ENCODE data around the gene C6orf136.

The C6orf136 gene

GRCh38 chr6:30646450-30647241 lies at the start of gene C6orf136:
C6orf136 (plus strand) TSS chr6:30647133; CDS start chr6:30647232, 99 bp downstream.
- peak; percentile 95 for DNase-seq

- DNase-seq, result peak; percentile 86
These were observed 49.4 kb upstream of the C6orf136 start for GRCh38 chr6:30597315-30598144.

GRCh38 chr6:30598912-30599624 lies 47.9 kb upstream of the C6orf136 start:
- no peak for DNase-seq

DNA sequence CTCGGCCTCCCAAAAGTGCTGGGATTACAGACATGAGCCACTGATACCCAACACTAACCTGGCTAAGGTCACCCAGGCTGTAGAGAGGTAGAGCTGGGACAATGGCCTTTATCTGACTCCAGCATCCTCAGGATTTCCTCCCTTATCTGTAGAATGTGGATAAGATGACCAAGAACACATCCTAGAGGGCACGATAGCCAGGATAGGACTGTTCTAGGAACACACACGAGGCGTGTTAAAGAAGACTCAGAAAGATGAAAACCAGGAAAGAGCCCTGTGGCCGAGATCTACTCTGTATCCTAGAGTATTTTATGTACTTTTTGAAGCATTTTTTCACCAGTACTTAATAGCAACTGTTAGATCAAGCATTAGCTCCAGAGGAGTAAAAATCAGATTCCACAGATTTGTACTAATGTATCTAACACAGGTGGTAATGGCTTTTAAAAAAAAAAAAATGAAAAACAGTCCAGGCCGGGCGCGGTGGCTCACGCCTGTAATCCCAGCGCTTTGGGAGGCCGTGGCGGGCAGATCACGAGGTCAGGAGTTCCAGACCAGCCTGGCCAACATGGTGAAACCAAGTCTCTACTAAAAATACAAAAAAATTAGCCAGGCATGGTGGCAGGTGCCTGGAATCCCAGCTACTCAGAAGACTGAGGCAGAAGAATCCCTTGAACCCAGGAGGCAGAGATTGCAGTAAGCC lies 47.2 kb upstream of the C6orf136 start:
- no peak for DNase-seq

- DNase-seq, result no peak
These were observed 46.4 kb upstream of the C6orf136 start for GRCh38 chr6:30600451-30600961.

DNA sequence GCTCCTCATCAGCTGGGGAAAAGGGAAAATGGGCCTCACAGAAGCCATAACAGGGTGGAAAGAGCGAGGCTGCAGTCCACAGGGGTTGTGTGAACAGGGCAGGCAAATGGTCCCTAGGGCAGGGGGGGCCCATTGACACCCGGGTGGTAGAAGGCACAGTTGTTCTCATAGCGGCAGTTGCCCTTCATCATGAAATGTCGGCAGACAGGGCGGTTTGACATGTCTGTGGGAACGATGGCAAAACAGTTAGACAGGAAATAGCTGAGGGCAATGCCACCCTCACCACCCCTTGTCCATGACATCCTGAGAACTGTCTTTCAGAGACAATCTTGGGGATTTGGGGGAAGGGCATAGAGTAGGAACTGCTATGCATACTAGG lies 45.5 kb upstream of the C6orf136 start:
- DNase-seq, result peak; percentile 41

- DNase-seq, result no peak
These were observed 44.9 kb upstream of the C6orf136 start for GRCh38 chr6:30601815-30602641.

DNA sequence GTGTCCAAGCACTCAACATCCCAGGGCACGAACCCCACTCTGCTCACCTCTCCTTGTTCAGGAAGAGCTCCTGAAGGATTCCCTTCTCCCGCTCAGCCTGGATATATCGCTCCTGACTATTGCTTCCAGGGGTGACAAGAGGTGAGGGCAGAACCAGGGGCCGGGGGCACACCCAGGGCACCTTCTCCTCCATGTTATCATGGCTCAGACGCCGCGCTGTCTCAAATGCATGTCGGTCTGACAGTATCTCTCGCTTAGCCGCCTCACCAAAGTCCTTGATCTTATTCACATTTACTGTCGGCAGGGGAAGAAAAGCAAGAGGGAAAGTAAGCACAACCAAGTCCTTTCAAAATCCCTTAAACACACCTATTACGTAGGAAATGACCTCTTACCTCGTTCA lies 43.0 kb upstream of the C6orf136 start:
- DNase-seq, result no peak

DNA sequence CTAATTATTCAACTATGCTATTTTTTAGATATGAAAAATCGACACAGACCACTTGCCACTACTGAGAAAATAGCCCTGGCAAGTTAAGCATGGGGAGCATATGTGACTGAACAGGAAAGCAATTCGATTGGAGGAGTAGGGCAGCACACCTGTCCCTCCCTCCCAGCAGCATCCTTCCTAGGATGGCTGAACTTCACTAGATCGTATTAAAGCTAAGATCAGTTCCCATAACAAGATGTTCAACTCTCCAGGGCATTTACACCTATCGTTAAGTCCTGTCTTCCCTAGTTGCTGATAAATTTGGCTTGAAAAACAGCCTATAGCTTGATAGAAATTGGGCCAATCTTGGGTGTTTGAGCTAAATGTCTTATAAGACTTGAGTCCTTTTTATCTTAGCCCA lies 36.9 kb upstream of the C6orf136 start:
- no peak for DNase-seq

DNA sequence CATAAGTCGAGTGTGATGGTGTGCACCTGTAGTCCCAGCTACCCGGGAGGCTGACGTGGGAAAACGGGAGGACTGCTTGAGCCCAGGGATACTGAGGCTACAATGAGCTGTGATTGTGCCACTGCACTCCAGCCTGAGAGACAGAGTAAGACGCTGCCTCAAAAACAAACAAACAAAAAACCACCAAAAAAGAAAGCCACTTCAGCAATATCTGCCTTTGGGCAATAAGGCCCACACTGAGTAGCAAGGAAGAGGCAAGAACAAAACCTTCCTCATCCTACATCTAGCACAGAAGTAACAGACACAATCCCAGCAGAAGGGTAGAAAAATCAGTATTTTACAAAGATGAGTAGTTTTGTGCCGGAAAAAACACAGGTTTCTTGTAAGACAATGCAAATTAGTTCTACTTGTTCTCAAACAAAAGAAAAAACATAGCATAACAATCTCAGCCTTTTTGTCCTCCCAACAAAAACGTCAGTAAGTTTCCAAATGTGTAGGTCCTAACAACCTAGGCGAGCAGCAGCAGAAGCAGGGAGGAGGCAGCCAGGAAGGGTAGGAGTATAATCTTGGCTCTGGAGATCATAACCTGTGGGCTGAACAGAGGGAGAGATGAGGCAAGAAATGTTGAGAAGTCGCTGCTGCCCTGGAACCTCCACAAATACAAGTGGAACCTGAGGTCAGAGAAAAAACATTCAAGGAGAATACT lies 35.6 kb upstream of the C6orf136 start:
- DNase-seq, result no peak

- DNase-seq, result no peak
These were observed 35.1 kb upstream of the C6orf136 start for GRCh38 chr6:30611856-30612194.

- peak; percentile 10 for DNase-seq
These were observed 34.7 kb upstream of the C6orf136 start for GRCh38 chr6:30612213-30612612.

DNA sequence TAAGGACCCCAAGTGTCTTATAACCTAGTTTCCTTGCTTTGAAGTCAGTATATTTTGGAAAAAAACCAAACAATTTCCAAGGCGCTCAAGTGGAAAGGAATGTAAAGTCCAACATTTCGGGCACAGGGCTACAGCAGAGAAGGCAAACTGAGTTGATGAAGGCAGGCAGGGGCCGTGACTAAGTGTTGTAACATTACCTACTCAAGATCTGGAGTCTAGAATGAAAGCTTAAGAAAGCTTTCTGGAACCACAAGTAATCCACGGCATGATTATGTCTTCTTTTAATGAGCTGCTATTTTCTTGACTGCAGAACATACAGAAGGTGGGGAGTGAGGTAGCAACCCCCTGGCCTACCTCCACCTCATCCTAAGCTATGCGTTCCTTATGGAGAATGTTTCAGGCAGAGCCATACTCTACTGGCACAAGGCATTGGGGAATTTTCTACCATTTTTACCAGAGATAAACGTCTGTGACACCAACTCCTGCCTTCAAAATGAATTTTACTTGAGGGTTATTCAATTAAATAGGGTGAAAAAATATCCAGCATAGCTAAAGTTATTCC lies 34.2 kb upstream of the C6orf136 start:
- peak; percentile 17 for DNase-seq

GRCh38 chr6:30613251-30614043 lies 33.5 kb upstream of the C6orf136 start:
- peak; percentile 34 for DNase-seq

GRCh38 chr6:30614044-30614842 lies 32.7 kb upstream of the C6orf136 start:
- DNase-seq, result peak; percentile 52

DNA sequence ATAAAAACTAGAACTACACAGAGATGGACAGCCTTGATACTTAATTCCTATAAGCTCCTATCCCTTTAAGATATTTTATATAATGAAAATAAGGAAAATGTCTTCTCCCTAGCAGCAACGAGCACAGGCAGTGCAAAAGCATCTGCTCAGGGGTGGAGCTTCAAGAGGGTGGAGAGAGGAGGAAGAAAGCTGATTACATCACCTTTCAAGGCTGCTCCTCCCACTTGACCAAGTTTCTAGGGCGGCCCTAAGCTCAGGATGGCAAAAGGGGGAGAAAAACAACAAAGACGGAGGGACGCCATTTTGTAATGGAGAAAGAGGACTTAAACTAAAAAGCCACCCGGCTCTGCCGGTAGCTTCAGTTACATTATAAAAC lies 32.1 kb upstream of the C6orf136 start:
- peak; percentile 97 for DNase-seq

DNA sequence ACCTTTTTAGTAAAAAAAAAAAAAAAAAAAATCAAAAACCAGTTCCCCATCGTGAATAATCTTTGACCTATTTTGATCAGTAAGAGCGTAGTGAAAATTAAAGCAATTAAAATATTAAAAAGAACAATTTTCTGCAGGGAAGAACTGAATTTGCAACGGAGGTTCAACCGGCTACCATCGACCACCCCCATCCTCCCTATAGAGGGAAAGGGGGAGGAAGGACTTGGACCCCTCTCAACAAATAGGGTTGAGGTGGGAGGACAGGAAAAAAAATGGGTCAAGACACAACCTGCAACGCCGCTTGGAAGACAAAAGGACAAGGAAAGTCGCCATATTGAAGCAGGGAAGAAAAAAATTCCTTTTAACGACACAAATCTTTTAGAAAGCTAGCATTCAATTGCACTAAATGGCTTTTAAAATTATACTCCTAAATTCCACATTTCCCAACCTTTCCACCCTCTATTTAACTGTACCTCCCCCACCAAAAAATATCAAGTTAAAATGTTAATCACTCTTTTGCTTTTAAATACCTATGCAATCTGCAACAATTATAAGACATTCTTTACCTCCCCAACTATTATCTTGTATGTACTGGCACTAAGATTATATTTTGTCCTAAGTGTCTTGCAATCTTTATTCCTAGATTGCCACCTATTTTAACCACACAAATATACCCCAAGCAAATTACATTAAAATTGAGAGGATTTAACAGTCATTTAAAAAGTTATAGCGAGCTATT lies 31.5 kb upstream of the C6orf136 start:
- DNase-seq, result peak; percentile 73
